Measurements from ENCODE around the gene PRAMEF8.
"Not testable (repeated sequence)": the region's sequence is repeated elsewhere in the genome, so short reads cannot be mapped to it uniquely, and the experiment has no call there.

Gene PRAMEF8

GRCh38 chr1:13285037-13285436 is at the start of gene PRAMEF8:
TSS of gene PRAMEF8 (minus strand) at chr1:13285137. CDS start at chr1:13284091, 1,046 bp downstream.
- not testable (repeated sequence) for H3K27ac ChIP-seq

GRCh38 chr1:13315281-13315680 is 30.3 kb upstream of the PRAMEF8 start, which contains the start of gene PRAMEF15:
TSS of gene PRAMEF15 (plus strand) at chr1:13315581. CDS start at chr1:13318408, 2,827 bp downstream.
- not testable (repeated sequence) for H3K27ac ChIP-seq

GRCh38 chr1:13303239-13303638 is 18.3 kb upstream of the PRAMEF8 start, which contains the start of gene PRAMEF33:
TSS of gene PRAMEF33 (plus strand) at chr1:13303539. CDS start at chr1:13305955, 2,416 bp downstream.
- H3K27ac ChIP-seq = not testable (repeated sequence)

GRCh38 chr1:13302197-13302596 is 17.3 kb upstream of the PRAMEF8 start:
- H3K27ac ChIP-seq = not testable (repeated sequence)

GRCh38 chr1:13298699-13299098 is 13.8 kb upstream of the PRAMEF8 start:
- not testable (repeated sequence) for H3K27ac ChIP-seq

GRCh38 chr1:13297216-13297931 is 12.4 kb upstream of the PRAMEF8 start:
- not testable (repeated sequence) for H3K27ac ChIP-seq

- H3K27ac ChIP-seq = not testable (repeated sequence)
Observed at GRCh38 chr1:13289030-13289429, 4.1 kb upstream of the PRAMEF8 start.

GRCh38 chr1:13279617-13280016 is 5.3 kb downstream of the PRAMEF8 start:
- not testable (repeated sequence) for H3K27ac ChIP-seq

- not testable (repeated sequence) for H3K27ac ChIP-seq
Observed at GRCh38 chr1:13277016-13277415, 7.9 kb downstream of the PRAMEF8 start.

- not testable (repeated sequence) for H3K27ac ChIP-seq
Observed at GRCh38 chr1:13265124-13265523, 19.8 kb downstream of the PRAMEF8 start.

GRCh38 chr1:13253898-13254297 is 31.0 kb downstream of the PRAMEF8 start, which contains the start of gene PRAMEF5:
TSS of gene PRAMEF5 (plus strand) at chr1:13254198. CDS start at chr1:13259269, 5,071 bp downstream.
- not testable (repeated sequence) for H3K27ac ChIP-seq

GRCh38 chr1:13247122-13247521 is 37.8 kb downstream of the PRAMEF8 start:
- H3K27ac ChIP-seq = not testable (repeated sequence)

GRCh38 chr1:13246554-13246871 is 38.4 kb downstream of the PRAMEF8 start:
- not testable (repeated sequence) for H3K27ac ChIP-seq

GRCh38 chr1:13245841-13246553 is 38.9 kb downstream of the PRAMEF8 start:
- not testable (repeated sequence) for H3K27ac ChIP-seq

- not testable (repeated sequence) for H3K27ac ChIP-seq
Observed at GRCh38 chr1:13243536-13244263, 41.2 kb downstream of the PRAMEF8 start.

GRCh38 chr1:13239633-13240032 is 45.3 kb downstream of the PRAMEF8 start:
- not testable (repeated sequence) for H3K27ac ChIP-seq

- H3K27ac ChIP-seq = not testable (repeated sequence)
Observed at GRCh38 chr1:13237572-13237971, 47.4 kb downstream of the PRAMEF8 start.

- not testable (repeated sequence) for H3K27ac ChIP-seq
Observed at GRCh38 chr1:13234057-13234456, 50.9 kb downstream of the PRAMEF8 start.

GRCh38 chr1:13232056-13232455 is 52.9 kb downstream of the PRAMEF8 start:
- not testable (repeated sequence) for H3K27ac ChIP-seq
